Mesenchymal stem cell (in vitro differentiated cells and primary cell): ENCODE measurements around the gene CACNA2D3.
A peak's percentile ranks its signal among the peaks of the same experiment; 100 is the strongest.

Experiments used
- DNase-seq: peaks from one replicate; pipeline ENCODE4 v3.0.0-alpha.2; 2013
- H2AFZ ChIP-seq: one replicate; pipeline ENCODE4 v1.6.1; 2013; ENCODE audit warnings: low read depth, mild to moderate bottlenecking, control low read depth, inconsistent platforms, low read length, moderate library complexity
- H2AK5ac ChIP-seq: 2 replicates; pipeline ENCODE4 v1.6.1; 2013; ENCODE audit warnings: low read length, moderate library complexity, mild to moderate bottlenecking, inconsistent platforms; ENCODE audit not compliant: severe bottlenecking
- H2BK120ac ChIP-seq: one replicate; pipeline ENCODE4 v1.6.1; 2013; ENCODE audit warnings: low read depth, mild to moderate bottlenecking, inconsistent platforms, low read length, moderate library complexity
- H2BK12ac ChIP-seq, 2 experiments: one replicate each; pipeline ENCODE4 v1.6.1; 2013; ENCODE audit warnings: inconsistent platforms in 2 of 2, low read length in 2 of 2, mild to moderate bottlenecking in 2 of 2, moderate library complexity in 2 of 2, control low read depth in 1 of 2
- H2BK15ac ChIP-seq: one replicate; pipeline ENCODE4 v1.6.1; 2013; ENCODE audit warnings: mild to moderate bottlenecking, low read depth, inconsistent platforms; ENCODE audit not compliant: poor library complexity, severe bottlenecking
- H2BK5ac ChIP-seq: 2 replicates; pipeline ENCODE4 v1.6.1; 2013; ENCODE audit warnings: low read depth, mild to moderate bottlenecking, low read length, control low read depth, inconsistent platforms; ENCODE audit not compliant: poor library complexity, severe bottlenecking
- H3K14ac ChIP-seq, 2 experiments: one replicate each; pipeline ENCODE4 v1.6.1; 2013; ENCODE audit warnings: inconsistent platforms in 2 of 2, low read length in 2 of 2, control low read depth in 1 of 2, mild to moderate bottlenecking in 1 of 2, moderate library complexity in 1 of 2
- H3K18ac ChIP-seq, 2 experiments: one replicate each; pipeline ENCODE4 v1.6.1; 2013; ENCODE audit warnings: inconsistent platforms in 2 of 2, low read length in 2 of 2, control low read depth in 1 of 2, low read depth in 1 of 2, mild to moderate bottlenecking in 1 of 2
- H3K23ac ChIP-seq, 2 experiments: one replicate each; pipeline ENCODE4 v1.6.1; 2013; ENCODE audit warnings: inconsistent platforms in 2 of 2, low read length in 2 of 2, mild to moderate bottlenecking in 2 of 2, moderate library complexity in 2 of 2, control low read depth in 1 of 2
- H3K27ac ChIP-seq: 2 replicates; pipeline ENCODE4 v1.5.1; 2013; ENCODE audit warnings: mild to moderate bottlenecking, moderate library complexity, low read length, control low read depth, inconsistent platforms; ENCODE audit not compliant: poor library complexity, severe bottlenecking
- H3K27me3 ChIP-seq, 2 experiments: 2 replicates each; pipeline versions ENCODE4 v1.6.1 to v1.7.0; 2013; ENCODE audit warnings: low read length in 2 of 2, mild to moderate bottlenecking in 2 of 2, moderate library complexity in 2 of 2, control low read depth in 1 of 2, inconsistent platforms in 1 of 2; ENCODE audit not compliant: control insufficient read depth in 1 of 2, insufficient read depth in 1 of 2
- H3K36me3 ChIP-seq, 2 experiments: 2 replicates each; pipeline versions ENCODE4 v1.6.1 to v1.7.0; 2013; ENCODE audit warnings: low read length in 2 of 2, control low read depth in 1 of 2, inconsistent platforms in 1 of 2, low read depth in 1 of 2, mild to moderate bottlenecking in 1 of 2; ENCODE audit not compliant: insufficient read depth in 2 of 2, control insufficient read depth in 1 of 2
- H3K4ac ChIP-seq, 2 experiments: one replicate each; pipeline ENCODE4 v1.6.1; 2013; ENCODE audit warnings: inconsistent platforms in 2 of 2, low read length in 2 of 2, mild to moderate bottlenecking in 2 of 2, moderate library complexity in 2 of 2, control low read depth in 1 of 2, low read depth in 1 of 2
- H3K4me1 ChIP-seq: 2 replicates; pipeline ENCODE4 v1.6.1; 2013; ENCODE audit warnings: low read depth, low read length, control low read depth; ENCODE audit not compliant: control insufficient read depth, insufficient read depth
- H3K4me2 ChIP-seq: 2 replicates; pipeline ENCODE4 v1.6.1; 2013; ENCODE audit warnings: low read length, mild to moderate bottlenecking, inconsistent platforms; ENCODE audit not compliant: poor library complexity, severe bottlenecking
- H3K4me3 ChIP-seq, 2 experiments: 2 replicates each; pipeline versions ENCODE4 v1.5.1 to v1.7.0; 2013; ENCODE audit warnings: low read length in 2 of 2, mild to moderate bottlenecking in 2 of 2, control low read depth in 1 of 2, low read depth in 1 of 2; ENCODE audit not compliant: insufficient read depth in 1 of 2
- H3K79me1 ChIP-seq: replicated peaks from 2 replicates; pipeline ENCODE4 v1.6.1; 2013; ENCODE audit warnings: mild to moderate bottlenecking, control low read depth, low read length, inconsistent platforms; ENCODE audit not compliant: poor library complexity, severe bottlenecking
- H3K9ac ChIP-seq: 2 replicates; pipeline ENCODE4 v1.7.0; 2013; ENCODE audit warnings: mild to moderate bottlenecking, low read length, moderate library complexity
- H3K9me3 ChIP-seq: 2 replicates; pipeline ENCODE4 v1.7.0; 2013; ENCODE audit warnings: mild to moderate bottlenecking, low read length; ENCODE audit not compliant: control insufficient read depth
- H4K8ac ChIP-seq: one replicate; pipeline ENCODE4 v1.6.1; 2013; ENCODE audit warnings: inconsistent platforms, mild to moderate bottlenecking, low read length, moderate library complexity
- H4K91ac ChIP-seq: one replicate; pipeline ENCODE4 v1.6.1; 2013; ENCODE audit warnings: mild to moderate bottlenecking, low read length, inconsistent platforms
- WGBS: methylation state at CpG from one replicate; pipeline ENCODE4 v1.1.7; 2013; ENCODE audit warnings: mixed read lengths; 5-methylcytosine and 5-hydroxymethylcytosine counted together

CACNA2D3 gene

DNA sequence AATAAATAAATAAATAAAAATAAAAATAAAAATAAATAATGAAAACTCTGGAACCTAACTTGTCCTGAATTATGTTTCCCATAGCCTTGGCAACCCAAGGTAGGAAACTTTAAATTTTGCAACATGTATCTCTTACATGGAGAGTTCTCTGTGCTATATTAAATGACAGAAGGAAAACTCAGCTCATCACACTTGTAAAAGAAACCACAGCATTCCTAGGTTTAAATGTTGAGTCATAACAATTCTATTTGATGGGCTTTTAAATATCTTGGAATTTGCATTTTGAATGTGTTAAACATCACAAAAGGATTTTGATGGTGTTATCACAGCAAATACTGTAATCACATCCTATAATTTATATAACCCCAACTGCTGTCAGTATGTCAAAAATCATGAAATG is 661.3 kb downstream of the CACNA2D3 start:
- Histone ChIP-seq H2BK120ac (no peak overlapping the region), H3K4me2 (no peak overlapping the region), H2BK15ac (no peak overlapping the region), H4K91ac (no peak overlapping the region), H2BK12ac (no peak overlapping the region), H3K4ac (no peak overlapping the region), H4K8ac (no peak overlapping the region), H3K36me3 (no peaks in the 10 kb centered on the region), H3K9me3 (peaks cover 7% of the 10 kb centered on the region), H3K4me1 (no peaks in the 10 kb centered on the region), H3K14ac (no peak overlapping the region), H3K9ac (no peak overlapping the region), H3K79me1 (no peaks in the 10 kb centered on the region), H2AK5ac (no peak overlapping the region), H3K27ac (no peak overlapping the region), H2BK5ac (no peak overlapping the region), H3K18ac (no peak overlapping the region), H3K23ac (no peak overlapping the region), H3K27me3 (no peaks in the 10 kb centered on the region), H2AFZ (no peak overlapping the region), H3K4me3 (no peak overlapping the region)
- DNase-seq, result peak; percentile 30

DNA sequence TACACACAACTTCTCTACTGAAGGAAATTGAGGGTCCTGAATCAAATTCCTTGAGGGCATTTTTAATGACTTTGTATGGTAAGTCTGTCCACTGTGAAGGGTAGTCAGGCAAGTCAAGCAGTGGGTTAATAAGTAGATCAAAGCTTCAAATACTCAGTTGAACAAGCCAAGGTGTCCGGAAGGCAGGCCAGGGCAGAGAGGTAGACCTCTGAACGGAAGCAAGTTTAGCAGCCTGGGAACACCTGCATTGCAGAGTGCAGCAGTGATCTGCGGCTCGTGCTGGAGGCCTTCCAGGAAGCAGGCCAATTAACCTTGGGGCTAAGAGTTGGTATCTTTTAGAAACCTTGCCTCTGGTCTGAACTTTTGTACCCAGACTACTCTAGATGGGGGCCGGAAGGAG is 661.7 kb downstream of the CACNA2D3 start:
- no peak overlapping the region for H3K18ac ChIP-seq
- no peak overlapping the region for H3K4me2 ChIP-seq
- no peaks in the 10 kb centered on the region for H3K4me1 ChIP-seq
- no peak overlapping the region for H3K27ac ChIP-seq
- H2BK5ac ChIP-seq, result no peak overlapping the region
- H3K4ac ChIP-seq, result no peak overlapping the region
- H3K27me3 ChIP-seq, result no peaks in the 10 kb centered on the region
- H2BK15ac ChIP-seq, result no peak overlapping the region
- no peak overlapping the region for H2AFZ ChIP-seq
- WGBS, result 88% methylated on average over 5 of the region's 5 CpGs
- no peak overlapping the region for H4K8ac ChIP-seq
- H3K14ac ChIP-seq, result no peak overlapping the region
- H3K79me1 ChIP-seq, result no peaks in the 10 kb centered on the region
- H3K4me3 ChIP-seq, result no peak overlapping the region
- no peak overlapping the region for H3K9ac ChIP-seq
- no peak overlapping the region for H3K23ac ChIP-seq
- H3K36me3 ChIP-seq, result no peaks in the 10 kb centered on the region
- H2AK5ac ChIP-seq, result no peak overlapping the region
- H2BK12ac ChIP-seq, result no peak overlapping the region
- no peak for DNase-seq
- H2BK120ac ChIP-seq, result no peak overlapping the region
- peaks cover 7% of the 10 kb centered on the region for H3K9me3 ChIP-seq
- no peak overlapping the region for H4K91ac ChIP-seq

- H3K9ac ChIP-seq, result no peak overlapping the region
- H2BK12ac ChIP-seq, result no peak overlapping the region
- no peak overlapping the region for H3K23ac ChIP-seq
- H3K36me3 ChIP-seq, result no peaks in the 10 kb centered on the region
- H2AK5ac ChIP-seq, result no peak overlapping the region
- H3K27me3 ChIP-seq, result no peaks in the 10 kb centered on the region
- H4K8ac ChIP-seq, result no peak overlapping the region
- H3K4me3 ChIP-seq, result no peak overlapping the region
- H4K91ac ChIP-seq, result no peak overlapping the region
- DNase-seq, result no peak
- H3K27ac ChIP-seq, result no peak overlapping the region
- H3K18ac ChIP-seq, result no peak overlapping the region
- no peak overlapping the region for H2BK5ac ChIP-seq
- H2BK15ac ChIP-seq, result no peak overlapping the region
- H3K4me1 ChIP-seq, result no peaks in the 10 kb centered on the region
- no peaks in the 10 kb centered on the region for H3K79me1 ChIP-seq
- H3K4ac ChIP-seq, result no peak overlapping the region
- H3K14ac ChIP-seq, result no peak overlapping the region
- H2BK120ac ChIP-seq, result no peak overlapping the region
- 97% methylated on average over 3 of the region's 3 CpGs for WGBS
- peaks cover 7% of the 10 kb centered on the region for H3K9me3 ChIP-seq
- H3K4me2 ChIP-seq, result no peak overlapping the region
- H2AFZ ChIP-seq, result no peak overlapping the region
Observed at GRCh38 chr3:54785976-54786375, 663.6 kb downstream of the CACNA2D3 start.

DNA sequence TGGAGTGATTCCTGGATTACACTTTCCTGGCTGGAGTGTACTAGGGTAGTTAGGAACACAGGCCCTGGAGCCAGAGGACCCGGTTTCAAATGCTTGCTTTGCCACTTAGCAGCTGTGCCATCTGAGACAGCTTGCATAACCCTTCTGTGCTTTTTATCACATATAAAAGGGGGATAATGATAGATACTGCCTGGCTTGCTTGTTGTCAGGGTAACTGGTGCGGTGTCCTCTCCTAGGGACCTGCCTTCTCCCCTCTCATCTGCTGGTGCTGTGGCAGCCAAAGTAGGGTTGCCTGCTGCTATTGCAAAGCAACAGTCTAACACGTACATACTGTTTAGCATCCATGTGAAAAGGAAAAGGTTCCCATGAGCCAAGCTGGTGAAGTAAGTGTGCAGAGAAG is 667.7 kb downstream of the CACNA2D3 start:
- Histone ChIP-seq H3K27ac (no peak overlapping the region), H3K14ac (no peak overlapping the region), H2BK12ac (no peak overlapping the region), H3K27me3 (no peaks in the 10 kb centered on the region), H4K91ac (peak overlapping the region; percentile 29), H3K4me1 (no peaks in the 10 kb centered on the region), H3K36me3 (no peaks in the 10 kb centered on the region), H3K9ac (no peak overlapping the region), H4K8ac (no peak overlapping the region), H3K4ac (no peak overlapping the region), H2BK120ac (no peak overlapping the region), H3K18ac (no peak overlapping the region), H3K4me3 (no peak overlapping the region), H3K23ac (no peak overlapping the region), H2BK15ac (no peak overlapping the region), H2AK5ac (no peak overlapping the region), H3K9me3 (peaks cover 7% of the 10 kb centered on the region), H3K79me1 (no peaks in the 10 kb centered on the region), H2BK5ac (no peak overlapping the region), H2AFZ (no peak overlapping the region), H3K4me2 (no peak overlapping the region)
- 95% methylated on average over 3 of the region's 3 CpGs for WGBS
- no peak for DNase-seq
